ENCODE data around the gene SEC24D.
"Not testable (repeated sequence)": the region's sequence is repeated elsewhere in the genome, so short reads cannot be mapped to it uniquely, and the experiment has no call there.

Gene SEC24D

GRCh38 chr4:118810991-118811764, 24.7 kb downstream of the SEC24D start:
- DNase-seq: no peak

DNA sequence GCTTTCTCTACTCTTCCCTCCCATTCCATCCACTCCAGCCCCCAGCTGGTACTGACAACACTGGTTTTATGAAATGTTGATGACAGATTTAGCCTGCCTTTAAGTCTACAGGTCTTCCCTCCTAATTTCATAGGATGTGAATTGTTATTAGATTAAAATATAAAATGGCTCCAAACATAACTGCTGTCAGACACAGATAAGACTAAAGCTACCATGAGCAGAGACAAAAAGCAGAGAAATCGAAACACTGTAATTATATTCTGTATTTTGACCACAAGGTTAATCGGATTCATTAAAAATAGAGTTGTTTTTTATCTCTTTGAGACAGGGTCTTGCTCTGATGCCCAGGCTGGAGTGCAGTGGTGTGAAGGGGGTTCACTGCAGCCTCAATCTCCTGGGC, 28.3 kb downstream of the SEC24D start:
- DNase-seq: no peak

GRCh38 chr4:118803253-118803652, 32.7 kb downstream of the SEC24D start:
- DNase-seq: no peak

GRCh38 chr4:118801895-118802575, 33.9 kb downstream of the SEC24D start:
- DNase-seq: no peak

DNA sequence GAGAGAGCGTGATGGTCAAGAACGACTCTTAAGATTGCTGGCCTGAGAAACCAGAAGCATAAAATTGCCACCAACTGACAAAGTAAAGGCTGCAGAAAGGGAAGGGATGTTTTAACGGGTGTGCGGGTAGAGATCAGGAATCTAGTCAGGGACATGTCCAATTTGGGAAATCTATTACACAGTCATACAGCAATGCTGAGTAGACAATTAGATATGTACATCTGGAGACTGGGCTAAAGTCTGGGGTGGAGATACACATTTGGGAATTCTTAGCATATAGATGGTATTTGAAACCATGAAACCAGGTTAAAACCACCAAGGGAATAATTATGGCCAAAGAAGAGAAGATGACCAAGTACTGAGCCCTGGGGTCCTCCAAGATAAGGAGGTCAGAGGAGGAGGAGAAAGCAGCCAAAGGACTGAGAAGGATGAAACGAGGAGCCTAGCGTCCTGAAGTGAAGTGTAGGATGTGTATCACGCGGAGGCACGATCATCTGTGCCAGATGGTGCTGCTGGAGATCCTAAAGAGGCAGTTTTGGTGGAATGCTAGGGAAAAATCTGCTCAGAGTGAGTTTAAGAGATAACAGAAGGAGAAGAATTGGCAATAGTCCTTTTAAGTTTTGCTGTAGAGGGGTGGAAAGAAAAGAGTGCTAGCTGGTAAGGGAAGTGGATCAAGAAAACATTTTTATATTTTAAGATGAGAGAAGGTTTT, 36.5 kb downstream of the SEC24D start:
- no peak for DNase-seq

GRCh38 chr4:118798658-118799057, 37.3 kb downstream of the SEC24D start:
- no peak for DNase-seq

DNA sequence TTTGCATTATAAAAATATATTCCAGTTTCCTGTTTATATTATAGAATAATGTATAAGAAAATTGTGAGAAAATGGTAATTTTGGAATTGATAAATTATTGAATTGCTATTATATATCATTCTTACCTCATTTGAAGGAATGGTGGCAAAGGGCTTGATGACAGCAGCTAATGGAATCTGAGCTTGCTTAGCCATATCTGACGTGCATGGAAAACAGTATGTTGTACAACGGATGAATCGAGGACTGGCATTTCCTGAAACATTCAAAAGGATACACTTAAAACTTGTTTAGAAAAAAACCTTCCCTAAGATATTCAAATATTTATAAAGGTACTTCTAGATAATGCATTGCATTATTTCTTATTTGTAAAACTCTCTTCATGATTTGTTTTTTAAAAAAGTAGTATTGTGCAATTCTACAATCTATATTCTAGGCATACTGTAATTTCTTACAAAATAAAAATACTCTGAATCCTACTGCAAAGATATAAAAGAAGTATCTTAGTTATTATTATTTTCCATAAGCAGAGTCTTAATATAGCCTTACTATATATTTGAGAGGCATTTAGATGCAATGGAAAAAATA, 38.3 kb downstream of the SEC24D start:
- DNase-seq: no peak

GRCh38 chr4:118791690-118792446, 44.1 kb downstream of the SEC24D start:
- not testable (repeated sequence) for DNase-seq

DNA sequence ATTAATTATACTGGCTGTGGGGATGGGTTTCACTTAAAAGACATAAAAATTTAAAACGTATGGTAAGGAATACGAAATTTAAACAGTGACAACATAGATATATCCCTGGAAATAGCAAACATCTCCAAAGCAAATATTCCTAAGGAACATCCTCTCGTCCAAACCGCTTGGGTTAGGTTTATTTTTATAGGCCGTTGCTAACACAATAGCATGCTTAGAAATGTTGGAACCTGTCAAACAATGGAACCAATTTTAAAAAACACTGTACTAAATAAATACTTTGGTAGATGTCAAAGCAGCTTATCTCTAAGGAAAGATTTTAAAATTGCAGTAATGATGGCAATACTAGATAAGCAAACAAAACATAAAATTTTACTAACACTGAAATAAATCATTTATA, 45.4 kb downstream of the SEC24D start:
- DNase-seq: no peak

DNA sequence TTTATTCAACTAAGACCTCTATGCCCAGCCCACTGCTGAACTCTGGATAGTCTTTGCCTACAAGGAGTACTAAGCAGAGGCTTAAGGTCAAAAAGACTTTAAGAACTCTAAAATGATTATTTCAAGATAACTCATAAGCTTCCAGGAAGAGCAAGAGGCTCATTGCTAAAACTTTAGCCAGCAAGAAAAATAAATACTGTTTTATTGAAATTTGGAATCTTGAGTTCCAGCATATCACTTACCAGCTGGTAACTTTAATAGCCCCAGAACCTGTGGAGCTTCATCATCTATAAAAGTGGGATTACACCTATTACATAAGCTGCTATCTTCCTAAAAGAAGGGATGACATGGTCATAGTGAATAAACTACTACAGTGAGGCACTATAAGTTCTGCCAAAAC, 47.0 kb downstream of the SEC24D start:
- DNase-seq: no peak

DNA sequence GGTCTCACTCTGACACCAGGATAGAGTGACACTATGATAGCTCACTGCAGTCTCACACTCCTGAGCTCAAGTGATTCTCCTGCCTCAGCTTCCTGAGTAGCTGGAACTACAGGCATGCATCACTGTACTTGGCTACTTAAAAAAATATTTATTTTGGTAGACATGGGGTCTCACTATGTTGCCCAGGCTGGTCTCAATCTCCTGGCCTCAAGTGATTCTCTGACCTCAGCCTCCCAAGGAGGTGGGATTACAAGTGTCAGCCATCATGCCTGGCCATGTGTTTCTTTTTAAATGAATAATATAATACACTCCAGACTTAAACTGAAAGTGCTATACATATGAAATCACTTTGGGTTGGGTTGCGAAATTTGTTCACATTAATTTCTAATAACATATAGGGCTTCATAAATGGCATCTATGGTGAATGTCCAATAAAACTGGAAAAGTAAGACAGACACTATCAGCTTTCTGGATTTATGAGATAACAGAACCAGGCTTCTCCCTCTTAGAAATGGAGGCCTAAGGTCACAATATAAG, 48.0 kb downstream of the SEC24D start:
- DNase-seq: no peak

DNA sequence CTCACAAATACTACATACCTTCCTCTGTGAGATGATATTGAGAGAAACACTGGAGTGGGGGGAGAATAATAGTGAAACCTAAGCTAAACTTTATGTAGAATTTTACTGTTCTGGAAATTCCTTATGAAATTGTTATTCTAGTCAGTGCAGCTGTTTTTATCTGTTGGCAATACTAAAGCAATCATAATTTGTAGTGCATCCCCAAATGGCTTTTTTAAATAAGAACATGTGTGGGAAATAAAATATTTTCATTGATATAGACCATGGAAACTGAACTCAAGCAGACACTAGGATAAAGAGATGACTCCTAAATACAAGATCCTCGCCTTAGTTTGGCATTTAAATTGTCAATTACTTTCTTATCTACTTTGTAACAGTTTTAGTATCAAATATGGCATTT, 51.1 kb downstream of the SEC24D start:
- DNase-seq: no peak

GRCh38 chr4:118783887-118784286, 52.0 kb downstream of the SEC24D start:
- DNase-seq: no peak

DNA sequence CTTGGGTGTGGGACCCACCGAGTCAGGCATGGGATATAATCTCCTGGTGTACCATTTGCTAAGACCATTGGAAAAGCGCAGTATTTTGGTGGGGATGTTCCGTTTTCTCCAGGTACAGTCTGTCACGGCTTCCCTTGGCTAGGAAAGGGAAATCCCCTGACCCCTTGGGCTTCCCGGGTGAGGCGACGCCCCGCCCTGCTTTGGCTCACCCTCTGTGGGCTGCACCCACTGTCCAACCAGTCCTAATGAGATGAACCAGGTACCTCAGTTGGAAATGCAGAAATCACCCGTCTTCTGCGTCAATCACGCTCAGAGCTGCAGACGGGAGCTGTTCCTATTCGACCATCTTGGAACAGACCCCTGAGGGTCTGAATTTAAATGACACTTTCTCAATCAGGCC, 53.0 kb downstream of the SEC24D start:
- DNase-seq: not testable (repeated sequence)

DNA sequence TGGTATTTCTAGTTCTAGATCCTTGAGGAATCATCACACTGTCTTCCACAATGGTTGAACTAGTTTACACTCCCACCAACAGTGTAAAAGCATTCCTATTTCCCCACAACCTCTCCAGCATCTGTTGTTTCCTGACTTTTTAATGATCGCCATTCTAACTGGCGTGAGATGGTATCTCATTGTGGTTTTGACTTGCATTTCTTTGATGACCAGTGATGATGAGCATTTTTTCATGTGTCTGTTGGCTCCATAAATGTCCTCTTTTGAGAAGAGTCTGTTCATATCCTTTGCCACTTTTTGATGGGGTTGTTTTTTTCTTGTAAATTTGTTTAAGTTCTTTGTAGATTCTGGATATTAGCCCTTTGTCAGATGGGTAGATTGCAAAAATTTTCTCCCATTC, 58.3 kb downstream of the SEC24D start:
- not testable (repeated sequence) for DNase-seq

GRCh38 chr4:118776955-118777640, 58.8 kb downstream of the SEC24D start:
- not testable (repeated sequence) for DNase-seq

GRCh38 chr4:118776157-118776954, 59.6 kb downstream of the SEC24D start:
- peak; percentile 18 for DNase-seq

DNA sequence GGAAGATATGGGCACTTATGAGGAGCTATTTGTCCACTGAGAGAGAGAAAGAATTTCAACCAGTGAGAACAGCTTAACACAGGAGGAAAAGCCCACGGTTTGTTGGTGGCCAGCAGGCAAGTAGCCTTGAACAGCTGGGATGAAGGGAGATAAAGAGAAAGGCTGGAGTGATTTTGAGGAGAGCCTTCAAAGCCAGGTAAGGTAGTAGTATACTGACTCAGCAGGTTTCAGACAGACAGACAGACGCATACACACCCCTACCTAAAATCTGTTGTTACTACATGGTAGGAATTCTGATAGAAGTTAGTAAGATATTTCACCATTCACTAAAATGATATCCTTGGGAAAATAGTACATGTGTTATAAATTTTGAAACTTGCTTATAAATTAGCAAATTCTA, 60.5 kb downstream of the SEC24D start:
- DNase-seq: no peak

GRCh38 chr4:118774989-118775388, 60.9 kb downstream of the SEC24D start:
- no peak for DNase-seq

- DNase-seq: no peak
Measured at GRCh38 chr4:118774321-118774720, 61.6 kb downstream of the SEC24D start.

- DNase-seq: no peak
Measured at GRCh38 chr4:118773429-118773792, 62.5 kb downstream of the SEC24D start.

All from GF-D8 (cell line).